Dermis lymphatic vessel endothelial cell (primary cell): Measurements from ENCODE around the gene CDADC1. TPM values are rescaled to one million over a fixed set of nuclear protein-coding genes. Genes with fewer than 3 reads are reported as not detected.

ENCODE experiments used
- total RNA-seq: library from RNA; depleted of rRNA; stranded (reverse); fragments of >200 nt; gene quantifications from 2 replicates; pipeline ENCODE4 v1.2.1, GENCODE V29; 2014

Gene CDADC1
- 2.1 and 3.3 TPM in 2 replicates for total RNA-seq

GRCh38 chr13:49247643-49248621, at the start of gene CDADC1:
Gene CDADC1, plus strand, starts transcription at chr13:49247925. Its CDS starts 113 bp downstream, at chr13:49248038.

GRCh38 chr13:49220036-49220855, 27.5 kb upstream of the CDADC1 start, which contains the start of gene MLNR:
Gene MLNR, plus strand, starts transcription at chr13:49220338. Its CDS starts 0 bp downstream, at chr13:49220338.

Other genes with a start within 250 kb of the CDADC1 start
- not detected in 2 replicates for gene MLNR, start 27.6 kb upstream of the CDADC1 start, total RNA-seq
- 7.6 and 9.4 TPM in 2 replicates for gene CAB39L, start 196.1 kb downstream of the CDADC1 start, total RNA-seq
- gene SETDB2, start 196.3 kb downstream of the CDADC1 start, total RNA-seq, result 7.4 and 8.7 TPM in 2 replicates
- gene PHF11, start 248.0 kb downstream of the CDADC1 start, total RNA-seq, result 9.8 and 11.8 TPM in 2 replicates